Measurements from ENCODE around the gene AHRR. TPM values are rescaled to one million over a fixed set of nuclear protein-coding genes. Genes with fewer than 3 reads are reported as not detected.

The AHRR gene
- total RNA-seq, 1 experiment from 2014 or later: 2.2 TPM

- no peak overlapping the region for H2BK15ac ChIP-seq (ENCODE audit: low read depth, low read length)
- H2BK20ac ChIP-seq (ENCODE audit: low read depth, low read length, poor library complexity, severe bottlenecking): no peak overlapping the region
- no peak overlapping the region for H2AFZ ChIP-seq (ENCODE audit: low read length)
- no peaks in the 10 kb centered on the region for H3K79me2 ChIP-seq (ENCODE audit: insufficient read depth, low read length)
- no peak overlapping the region for H3K23ac ChIP-seq (ENCODE audit: insufficient read length, low read depth, low read length)
- no peak overlapping the region for H3K18ac ChIP-seq (ENCODE audit: insufficient read length, low read depth, low read length)
- Mint-ChIP-seq H3K9me3 (peaks cover 6 to 8% of the 10 kb centered on the region in 2 experiments; a peak in 2 of 5 replicates), H3K36me3 (ENCODE audit: insufficient read depth in 1 of 3, low read depth in 3 of 3) (peaks cover 0 to 4% (median 0%) of the 10 kb centered on the region in 3 experiments; a peak in 3 of 7 replicates), H3K27ac (no peak overlapping the region), H3K4me1 (peaks cover 3 to 7% of the 10 kb centered on the region in 2 experiments; a peak in 3 of 4 replicates), H3K27me3 (ENCODE audit: low read depth) (peaks cover 8% of the 10 kb centered on the region), H3K4me3 (peak overlapping the region in 1 of 2 experiments; percentile 1; a peak in 1 of 5 replicates)
- no peak overlapping the region for H2BK120ac ChIP-seq (ENCODE audit: low read depth, low read length, poor library complexity, severe bottlenecking)
- H2BK5ac ChIP-seq (ENCODE audit: insufficient read length, low read length): no peak overlapping the region
- H3K4me1 ChIP-seq (ENCODE audit: insufficient read depth, low read length): no peaks in the 10 kb centered on the region
- H3K27ac ChIP-seq (ENCODE audit: insufficient read length, low read depth, low read length): no peak overlapping the region
- H3K79me1 ChIP-seq (ENCODE audit: insufficient read depth, low read depth, low read length, poor library complexity, severe bottlenecking): no peaks in the 10 kb centered on the region
- no peak overlapping the region for H3K4me2 ChIP-seq (ENCODE audit: insufficient read depth, insufficient read length, low read length)
- H2BK12ac ChIP-seq (ENCODE audit: insufficient read length, low read depth, low read length): no peak overlapping the region
- peak; percentile 31 for DNase-seq
- no peak overlapping the region for H3T11ph ChIP-seq (ENCODE audit: low read length)
- H3K56ac ChIP-seq (ENCODE audit: insufficient read length, low read depth, low read length): no peak overlapping the region
- no peaks in the 10 kb centered on the region for H3K23me2 ChIP-seq (ENCODE audit: insufficient read length, low read depth, low read length, poor library complexity, severe bottlenecking)
- no peak overlapping the region for H2AK5ac ChIP-seq (ENCODE audit: insufficient read length, low read length)
- H3K27me3 ChIP-seq (ENCODE audit: insufficient read depth, low read length): no peaks in the 10 kb centered on the region
- TF ChIP-seq, protein P1, sequence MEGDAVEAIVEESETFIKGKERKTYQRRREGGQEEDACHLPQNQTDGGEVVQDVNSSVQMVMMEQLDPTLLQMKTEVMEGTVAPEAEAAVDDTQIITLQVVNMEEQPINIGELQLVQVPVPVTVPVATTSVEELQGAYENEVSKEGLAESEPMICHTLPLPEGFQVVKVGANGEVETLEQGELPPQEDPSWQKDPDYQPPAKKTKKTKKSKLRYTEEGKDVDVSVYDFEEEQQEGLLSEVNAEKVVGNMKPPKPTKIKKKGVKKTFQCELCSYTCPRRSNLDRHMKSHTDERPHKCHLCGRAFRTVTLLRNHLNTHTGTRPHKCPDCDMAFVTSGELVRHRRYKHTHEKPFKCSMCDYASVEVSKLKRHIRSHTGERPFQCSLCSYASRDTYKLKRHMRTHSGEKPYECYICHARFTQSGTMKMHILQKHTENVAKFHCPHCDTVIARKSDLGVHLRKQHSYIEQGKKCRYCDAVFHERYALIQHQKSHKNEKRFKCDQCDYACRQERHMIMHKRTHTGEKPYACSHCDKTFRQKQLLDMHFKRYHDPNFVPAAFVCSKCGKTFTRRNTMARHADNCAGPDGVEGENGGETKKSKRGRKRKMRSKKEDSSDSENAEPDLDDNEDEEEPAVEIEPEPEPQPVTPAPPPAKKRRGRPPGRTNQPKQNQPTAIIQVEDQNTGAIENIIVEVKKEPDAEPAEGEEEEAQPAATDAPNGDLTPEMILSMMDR (conservative IDR thresholded peaks at IDR 0.05): no peak
- H3K9me3 ChIP-seq (ENCODE audit: control insufficient read depth, low read depth, low read length): no peaks in the 10 kb centered on the region
- H3K14ac ChIP-seq (ENCODE audit: insufficient read depth, low read length): no peak overlapping the region
- H4K91ac ChIP-seq (ENCODE audit: insufficient read length, low read depth, low read length): no peak overlapping the region
- no peaks in the 10 kb centered on the region for H4K20me1 ChIP-seq (ENCODE audit: control insufficient read depth, insufficient read depth, insufficient read length)
- H4K5ac ChIP-seq (ENCODE audit: insufficient read length, low read depth, low read length): no peak overlapping the region
- no CpG with 5 or more reads among the region's 35 CpGs for WGBS (ENCODE audit: extremely low coverage, insufficient read length, low lambda C conversion rate)
- H3K9ac ChIP-seq (ENCODE audit: extremely low read depth, insufficient read length, low read length): no peak overlapping the region
- H3K4ac ChIP-seq (ENCODE audit: low read depth, low read length): no peak overlapping the region
- H4K8ac ChIP-seq (replicated peaks; ENCODE audit: insufficient read length, low read depth, low read length): no peak overlapping the region
Observed at GRCh38 chr5:429453-430188, 108.1 kb downstream of the AHRR start.
